Progenitor cell of endocrine pancreas (in vitro differentiated cells): ENCODE data around the gene BMPER. TPM values are rescaled to one million over a fixed set of nuclear protein-coding genes. Genes with fewer than 3 reads are reported as not detected.

Source experiments
- DNase-seq: peaks from one replicate; pipeline ENCODE4 v3.0.0; 2021; ENCODE audit warnings: low spot score; ENCODE audit not compliant: unreplicated experiment
- H3K27ac Mint-ChIP-seq: 2 replicates; pipeline ENCODE4 v1.8.0; 2021; ENCODE audit warnings: mild to moderate bottlenecking, moderate library complexity, mixed read lengths
- H3K27me3 Mint-ChIP-seq: 2 replicates; pipeline ENCODE4 v1.8.0; 2021; ENCODE audit warnings: mixed read lengths
- H3K36me3 Mint-ChIP-seq: 2 replicates; pipeline ENCODE4 v1.8.0; 2022; ENCODE audit warnings: mixed read lengths; ENCODE audit not compliant: insufficient read depth
- H3K4me1 Mint-ChIP-seq: 2 replicates; pipeline ENCODE4 v1.8.0; 2021; ENCODE audit warnings: low read depth, mixed read lengths
- H3K4me3 Mint-ChIP-seq: 2 replicates; pipeline ENCODE4 v1.8.0; 2021; ENCODE audit warnings: low read depth, mild to moderate bottlenecking, moderate library complexity, mixed read lengths
- H3K9me3 Mint-ChIP-seq: 2 replicates; pipeline ENCODE4 v1.8.0; 2021; ENCODE audit warnings: low read depth, mixed read lengths
- total RNA-seq: library from RNA; stranded (reverse); gene quantifications from 2 replicates; pipeline ENCODE4 v1.2.1, GENCODE V29; 2021
- TF ChIP-seq, protein P1 (sequence below): fragments of 200-600 bp; sonication (generic); IDR thresholded peaks from one replicate; pipeline ENCODE4 v1.5.0; 2021; ENCODE audit warnings: antibody characterized with exemption, mild to moderate bottlenecking; ENCODE audit not compliant: unreplicated experiment

Gene BMPER
- total RNA-seq, 1 donor from 2014 or later, result 0.36 TPM

DNA sequence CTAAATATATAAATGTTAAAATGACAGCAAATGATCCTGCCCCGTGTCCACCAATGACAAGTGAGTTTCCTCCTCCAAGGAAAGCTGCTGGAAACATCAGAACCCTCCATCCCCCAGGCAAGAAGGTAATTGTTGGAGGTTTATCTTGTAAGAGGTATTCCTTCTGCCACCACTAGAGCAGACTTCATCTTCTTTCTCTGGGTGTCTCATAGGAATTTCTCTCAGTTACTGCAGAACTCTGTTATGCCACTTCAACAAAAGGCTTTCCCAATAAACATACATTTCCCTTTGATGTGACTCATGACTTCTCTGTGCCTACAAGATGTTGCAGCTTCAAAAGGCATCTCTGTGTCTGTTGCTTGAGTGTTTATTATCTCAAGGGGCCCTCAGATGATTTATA is 279.1 kb downstream of the BMPER start:
- H3K9me3 Mint-ChIP-seq, result no peaks in the 10 kb centered on the region
- no peak for DNase-seq
- H3K36me3 Mint-ChIP-seq, result no peaks in the 10 kb centered on the region
- TF ChIP-seq, protein P1, sequence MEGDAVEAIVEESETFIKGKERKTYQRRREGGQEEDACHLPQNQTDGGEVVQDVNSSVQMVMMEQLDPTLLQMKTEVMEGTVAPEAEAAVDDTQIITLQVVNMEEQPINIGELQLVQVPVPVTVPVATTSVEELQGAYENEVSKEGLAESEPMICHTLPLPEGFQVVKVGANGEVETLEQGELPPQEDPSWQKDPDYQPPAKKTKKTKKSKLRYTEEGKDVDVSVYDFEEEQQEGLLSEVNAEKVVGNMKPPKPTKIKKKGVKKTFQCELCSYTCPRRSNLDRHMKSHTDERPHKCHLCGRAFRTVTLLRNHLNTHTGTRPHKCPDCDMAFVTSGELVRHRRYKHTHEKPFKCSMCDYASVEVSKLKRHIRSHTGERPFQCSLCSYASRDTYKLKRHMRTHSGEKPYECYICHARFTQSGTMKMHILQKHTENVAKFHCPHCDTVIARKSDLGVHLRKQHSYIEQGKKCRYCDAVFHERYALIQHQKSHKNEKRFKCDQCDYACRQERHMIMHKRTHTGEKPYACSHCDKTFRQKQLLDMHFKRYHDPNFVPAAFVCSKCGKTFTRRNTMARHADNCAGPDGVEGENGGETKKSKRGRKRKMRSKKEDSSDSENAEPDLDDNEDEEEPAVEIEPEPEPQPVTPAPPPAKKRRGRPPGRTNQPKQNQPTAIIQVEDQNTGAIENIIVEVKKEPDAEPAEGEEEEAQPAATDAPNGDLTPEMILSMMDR, result no peak
- H3K4me3 Mint-ChIP-seq, result no peak overlapping the region
- H3K4me1 Mint-ChIP-seq, result peaks cover 3% of the 10 kb centered on the region
- no peaks in the 10 kb centered on the region for H3K27me3 Mint-ChIP-seq
- no peak overlapping the region for H3K27ac Mint-ChIP-seq

DNA sequence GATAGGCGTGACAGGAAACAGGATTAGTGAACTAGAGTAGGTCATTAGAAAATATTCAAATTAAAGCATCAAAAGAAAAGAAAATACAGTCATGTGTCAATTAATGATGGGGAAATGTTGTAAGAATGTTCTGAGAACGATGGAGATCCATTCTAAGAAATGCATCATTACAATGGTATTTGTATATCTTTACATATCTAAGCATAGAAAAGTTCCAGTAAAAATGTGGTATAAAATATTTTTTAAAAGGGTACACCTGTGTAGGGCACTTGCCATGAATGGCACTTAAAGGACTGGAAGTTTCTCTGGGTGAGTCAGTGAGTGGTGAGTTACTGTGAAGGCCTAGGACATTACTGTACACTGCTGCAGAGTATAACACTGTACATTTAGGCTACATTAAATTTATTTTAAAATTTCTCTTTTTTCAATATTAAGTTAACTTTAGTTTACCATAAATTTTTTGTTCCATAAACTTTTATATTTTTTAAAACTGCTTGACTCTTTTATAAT is 282.5 kb downstream of the BMPER start:
- H3K9me3 Mint-ChIP-seq, result no peaks in the 10 kb centered on the region
- DNase-seq, result no peak
- H3K36me3 Mint-ChIP-seq, result no peaks in the 10 kb centered on the region
- peaks cover 3% of the 10 kb centered on the region for H3K4me1 Mint-ChIP-seq
- TF ChIP-seq, protein P1, result no peak
- no peaks in the 10 kb centered on the region for H3K27me3 Mint-ChIP-seq
- H3K4me3 Mint-ChIP-seq, result no peak overlapping the region
- no peak overlapping the region for H3K27ac Mint-ChIP-seq

DNA sequence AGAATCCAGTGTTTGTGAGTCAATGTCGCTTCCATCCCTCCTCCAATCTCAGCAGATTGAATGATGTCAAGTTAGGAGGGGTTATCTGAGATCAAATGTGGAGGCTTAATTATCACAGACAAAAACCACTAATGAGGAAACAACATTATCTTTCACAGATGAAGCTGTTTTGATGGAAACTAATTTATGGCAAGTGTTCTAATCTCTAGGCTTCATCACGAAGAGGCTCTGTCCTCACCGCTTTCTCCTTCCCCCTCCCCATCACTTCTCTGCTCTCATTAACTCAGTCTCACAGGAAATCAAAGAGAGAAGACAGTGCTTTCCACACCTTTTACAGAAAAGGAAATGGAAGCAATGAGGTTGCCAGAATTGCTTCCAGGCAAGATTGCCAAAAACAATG is 283.7 kb downstream of the BMPER start:
- H3K9me3 Mint-ChIP-seq, result no peaks in the 10 kb centered on the region
- no peaks in the 10 kb centered on the region for H3K27me3 Mint-ChIP-seq
- H3K4me1 Mint-ChIP-seq, result no peaks in the 10 kb centered on the region
- H3K4me3 Mint-ChIP-seq, result no peak overlapping the region
- DNase-seq, result no peak
- H3K36me3 Mint-ChIP-seq, result no peaks in the 10 kb centered on the region
- TF ChIP-seq, protein P1, result no peak
- H3K27ac Mint-ChIP-seq, result no peak overlapping the region

DNA sequence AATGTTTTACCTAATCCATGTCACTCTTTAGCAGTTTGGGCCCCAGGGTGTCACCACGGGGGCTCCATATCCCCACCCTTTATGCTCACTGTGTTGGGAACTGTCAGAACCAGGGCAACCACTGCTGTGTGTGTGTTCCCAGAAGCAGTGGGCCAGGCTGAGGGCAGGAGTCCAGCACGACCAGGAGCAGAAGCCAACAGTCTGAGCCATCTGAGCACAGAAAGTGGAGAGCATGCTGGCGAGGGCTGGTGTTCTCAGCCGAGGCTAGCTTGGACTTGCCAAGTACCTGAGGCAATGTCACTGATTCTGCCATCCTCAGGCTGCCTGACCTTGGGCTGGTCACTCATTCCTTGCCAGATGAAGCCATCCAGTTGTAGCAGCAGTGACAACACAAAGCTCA is 285.0 kb downstream of the BMPER start:
- Mint-ChIP-seq H3K4me3 (no peak overlapping the region), H3K36me3 (no peaks in the 10 kb centered on the region), H3K9me3 (no peaks in the 10 kb centered on the region), H3K27ac (no peak overlapping the region), H3K27me3 (no peaks in the 10 kb centered on the region), H3K4me1 (no peaks in the 10 kb centered on the region)
- DNase-seq, result no peak
- TF ChIP-seq, protein P1, result no peak

DNA sequence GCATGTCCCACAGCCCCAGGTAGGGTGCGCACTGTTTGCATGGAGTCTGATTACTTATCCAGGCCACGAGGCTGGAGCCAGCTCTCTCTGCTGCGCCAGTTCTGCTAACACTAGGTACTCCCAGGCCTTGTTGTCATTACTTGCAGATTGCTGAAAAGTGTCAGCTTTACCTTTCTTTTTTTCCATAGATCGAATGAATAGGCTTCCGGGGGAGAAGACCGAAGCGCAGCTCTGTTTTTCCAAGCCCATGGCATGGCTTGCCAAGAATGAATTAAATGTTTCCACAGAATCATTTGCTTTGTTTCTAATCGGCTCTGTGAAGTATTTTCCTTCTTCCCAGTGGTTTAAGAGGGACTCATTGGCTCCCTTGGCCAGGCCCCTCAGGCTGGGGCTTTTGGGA is 285.8 kb downstream of the BMPER start:
- H3K4me1 Mint-ChIP-seq, result no peaks in the 10 kb centered on the region
- H3K27ac Mint-ChIP-seq, result no peak overlapping the region
- H3K27me3 Mint-ChIP-seq, result no peaks in the 10 kb centered on the region

More for the DNA sequence above, 285.8 kb downstream of the BMPER start:
- DNase-seq, result no peak
- TF ChIP-seq, protein P1, result no peak
- Mint-ChIP-seq H3K36me3 (no peaks in the 10 kb centered on the region), H3K4me3 (no peak overlapping the region), H3K9me3 (no peaks in the 10 kb centered on the region)
